Fibroblast of lung (primary cell): ENCODE measurements around the gene RCBTB1. TPM values are rescaled to one million over a fixed set of nuclear protein-coding genes. Genes with fewer than 3 reads are reported as not detected.
"Not testable (repeated sequence)": the region's sequence is repeated elsewhere in the genome, so short reads cannot be mapped to it uniquely, and the experiment has no call there.

ENCODE experiments used
- DNase-seq, 2 donors: peaks; one replicate each; pipeline versions ENCODE4 v3.0.0 to v3.0.0-alpha.2; 2010; ENCODE audit warnings: low read depth in 2 of 2
- H2AFZ ChIP-seq: 2 replicates; pipeline ENCODE4 v1.5.1; 2012; ENCODE audit warnings: low read length, control low read depth, inconsistent platforms
- H3K27ac ChIP-seq: 2 replicates; pipeline ENCODE4 v1.5.1; 2011; ENCODE audit warnings: low read length, control low read depth; ENCODE audit not compliant: insufficient read depth
- H3K27me3 ChIP-seq: 2 replicates; pipeline ENCODE4 v1.5.1; 2011; ENCODE audit warnings: mild to moderate bottlenecking, low read length; ENCODE audit not compliant: control insufficient read depth, insufficient read depth
- H3K36me3 ChIP-seq: 2 replicates; pipeline ENCODE4 v1.5.1; 2011; ENCODE audit warnings: low read length; ENCODE audit not compliant: control insufficient read depth, insufficient read depth
- H3K4me1 ChIP-seq: 2 replicates; pipeline ENCODE4 v1.5.1; 2011; ENCODE audit warnings: low read length; ENCODE audit not compliant: control insufficient read depth, insufficient read depth; ENCODE audit errors: extremely low read depth
- H3K4me2 ChIP-seq: 2 replicates; pipeline ENCODE4 v1.5.1; 2011; ENCODE audit warnings: low read length, control low read depth; ENCODE audit not compliant: insufficient read depth; ENCODE audit errors: extremely low read depth
- H3K4me3 ChIP-seq, 4 experiments: fragments of 200-600 bp in 1 of 4; sonication (generic) in 1 of 4; replicated peaks in 1 of 4; 2 replicates each; pipeline ENCODE4 v1.5.1; 2011 to 2016; ENCODE audit warnings: low read length in 4 of 4, low read depth in 3 of 4, mild to moderate bottlenecking in 3 of 4, control low read depth in 2 of 4, inconsistent platforms in 1 of 4, mixed read lengths in 1 of 4; ENCODE audit not compliant: insufficient read depth in 1 of 4; ENCODE audit errors: control extremely low read depth in 1 of 4
- H3K79me2 ChIP-seq: 2 replicates; pipeline ENCODE4 v1.5.1; 2012; ENCODE audit warnings: mild to moderate bottlenecking, low read length, inconsistent platforms; ENCODE audit not compliant: control insufficient read depth, insufficient read depth
- H3K9ac ChIP-seq: 2 replicates; pipeline ENCODE4 v1.5.1; 2011; ENCODE audit warnings: mild to moderate bottlenecking, low read length, control low read depth; ENCODE audit not compliant: insufficient read depth
- H3K9me3 ChIP-seq: 2 replicates; pipeline ENCODE4 v1.5.1; 2012; ENCODE audit warnings: low read depth, low read length; ENCODE audit not compliant: control insufficient read depth, insufficient read depth
- H4K20me1 ChIP-seq: 2 replicates; pipeline ENCODE4 v1.5.1; 2011; ENCODE audit warnings: low read length; ENCODE audit not compliant: control insufficient read depth, insufficient read depth; ENCODE audit errors: extremely low read depth
- EZH2 ChIP-seq: IDR thresholded peaks from 2 replicates; pipeline ENCODE4 v1.5.1; 2012; ENCODE audit warnings: low read length, control low read depth, mild to moderate bottlenecking; ENCODE audit errors: missing control alignments
- polyA plus RNA-seq, 2 donors: library from polyadenylated mRNA; depleted of rRNA in 1 of 2; stranded (reverse) in 1 of 2; unstranded in 1 of 2; fragments of >200 nt; gene quantifications; 2 replicates each; pipeline ENCODE4 v1.2.1, GENCODE V29; 2011 to 2012; ENCODE audit warnings: missing spikeins in 1 of 2
- total RNA-seq: library from RNA; depleted of rRNA; stranded (reverse); fragments of >200 nt; gene quantifications from 2 replicates; pipeline ENCODE4 v1.2.1, GENCODE V29; 2014
- TF ChIP-seq, protein P1 (sequence below), 2 donors: IDR thresholded peaks in 1 of 2; conservative IDR thresholded peaks in 1 of 2; 1 replicate in 1 of 2; 2 replicates in 1 of 2; pipeline ENCODE4 v1.5.1; 2011 to 2012; ENCODE audit warnings: low read length in 2 of 2, control low read depth in 1 of 2, inconsistent platforms in 1 of 2, low read depth in 1 of 2, mild to moderate bottlenecking in 1 of 2

RCBTB1 gene
- total and polyA plus RNA-seq, 2 donors (not counting 1 experiment from before 2014, with no cell fraction given) = 22.7 to 42.6 TPM

DNA sequence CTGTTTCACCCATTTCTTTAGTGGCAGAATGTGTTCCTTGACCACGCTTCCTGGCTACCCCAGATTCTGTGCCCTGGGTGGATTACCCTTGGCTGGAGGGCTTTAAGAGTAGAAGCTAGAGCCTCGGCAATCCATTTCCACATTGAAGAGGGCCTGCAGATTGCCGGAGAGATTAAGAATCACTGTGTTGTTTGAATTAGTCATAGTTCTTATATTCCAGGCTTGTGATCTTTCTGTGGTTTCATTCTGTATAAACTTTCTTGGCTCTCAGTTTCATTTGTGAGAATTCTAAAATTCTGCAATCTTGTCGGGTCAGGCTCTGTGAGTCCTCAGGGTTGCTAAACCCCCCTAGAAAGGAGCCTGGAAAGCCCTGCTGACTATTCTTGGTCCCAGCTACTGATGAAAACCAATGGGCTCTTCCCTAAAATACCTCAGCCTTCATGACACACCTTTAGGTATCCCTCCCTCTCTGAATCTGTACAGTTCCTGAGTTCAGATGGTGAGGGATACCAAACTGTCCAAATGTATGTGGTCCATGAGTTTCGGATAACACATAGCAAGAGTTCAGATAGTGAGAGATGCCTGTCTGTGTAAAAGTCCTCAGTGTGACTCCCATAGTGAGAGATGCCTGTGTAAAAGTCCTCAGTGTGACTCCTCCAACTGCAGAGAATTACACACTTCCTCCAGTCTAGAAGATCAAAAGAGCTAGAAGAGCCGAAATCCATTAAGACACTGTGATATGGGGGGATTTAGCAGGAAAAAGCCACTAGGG lies 85.3 kb downstream of the RCBTB1 start:
- TF ChIP-seq, protein P1, sequence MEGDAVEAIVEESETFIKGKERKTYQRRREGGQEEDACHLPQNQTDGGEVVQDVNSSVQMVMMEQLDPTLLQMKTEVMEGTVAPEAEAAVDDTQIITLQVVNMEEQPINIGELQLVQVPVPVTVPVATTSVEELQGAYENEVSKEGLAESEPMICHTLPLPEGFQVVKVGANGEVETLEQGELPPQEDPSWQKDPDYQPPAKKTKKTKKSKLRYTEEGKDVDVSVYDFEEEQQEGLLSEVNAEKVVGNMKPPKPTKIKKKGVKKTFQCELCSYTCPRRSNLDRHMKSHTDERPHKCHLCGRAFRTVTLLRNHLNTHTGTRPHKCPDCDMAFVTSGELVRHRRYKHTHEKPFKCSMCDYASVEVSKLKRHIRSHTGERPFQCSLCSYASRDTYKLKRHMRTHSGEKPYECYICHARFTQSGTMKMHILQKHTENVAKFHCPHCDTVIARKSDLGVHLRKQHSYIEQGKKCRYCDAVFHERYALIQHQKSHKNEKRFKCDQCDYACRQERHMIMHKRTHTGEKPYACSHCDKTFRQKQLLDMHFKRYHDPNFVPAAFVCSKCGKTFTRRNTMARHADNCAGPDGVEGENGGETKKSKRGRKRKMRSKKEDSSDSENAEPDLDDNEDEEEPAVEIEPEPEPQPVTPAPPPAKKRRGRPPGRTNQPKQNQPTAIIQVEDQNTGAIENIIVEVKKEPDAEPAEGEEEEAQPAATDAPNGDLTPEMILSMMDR (conservative IDR thresholded peaks at IDR 0.05 in 1 of 2, IDR thresholded peaks at IDR 0.05 in 1 of 2; ENCODE audit: low read depth in 1 of 2, low read length in 2 of 2) = no peak
- TF ChIP-seq EZH2 = no peak
- H3K27ac ChIP-seq = peak overlapping the region; percentile 74
- DNase-seq = peak; percentile 84 to 86
- no peaks in the 10 kb centered on the region for H3K79me2 ChIP-seq
- no peaks in the 10 kb centered on the region for H3K9me3 ChIP-seq
- peak overlapping the region in 2 of 4 experiments; percentile 12 to 20 for H3K4me3 ChIP-seq
- H2AFZ ChIP-seq = peak overlapping the region; percentile 9
- no peaks in the 10 kb centered on the region for H3K36me3 ChIP-seq
- no peaks in the 10 kb centered on the region for H4K20me1 ChIP-seq
- no peak overlapping the region for H3K9ac ChIP-seq
- H3K4me1 ChIP-seq = peaks cover 20% of the 10 kb centered on the region
- H3K27me3 ChIP-seq = no peaks in the 10 kb centered on the region
- H3K4me2 ChIP-seq = peak overlapping the region; percentile 85

DNA sequence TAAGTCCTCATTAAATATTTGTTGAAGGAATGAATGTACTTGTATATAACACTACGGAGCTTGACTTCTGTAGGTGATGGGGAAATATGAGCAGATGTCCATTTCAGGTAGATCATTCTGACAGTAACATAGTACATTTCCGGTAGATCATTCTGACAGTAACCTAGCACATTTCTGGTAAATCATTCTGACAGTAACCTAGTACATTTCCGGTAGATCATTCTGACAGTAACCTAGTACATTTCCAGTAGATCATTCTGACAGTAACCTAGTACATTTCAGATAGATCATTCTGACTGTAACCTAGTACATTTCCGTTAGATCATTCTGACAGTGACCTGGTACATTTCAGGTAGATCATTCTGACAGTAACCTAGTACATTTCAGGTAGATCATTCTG lies 87.2 kb downstream of the RCBTB1 start:
- Histone ChIP-seq H2AFZ (no peak overlapping the region), H3K4me3 (no peak overlapping the region), H3K79me2 (no peaks in the 10 kb centered on the region), H3K9ac (no peak overlapping the region), H3K27ac (no peak overlapping the region), H3K4me1 (peaks cover 26% of the 10 kb centered on the region), H3K9me3 (no peaks in the 10 kb centered on the region), H3K36me3 (no peaks in the 10 kb centered on the region), H3K27me3 (no peaks in the 10 kb centered on the region), H3K4me2 (no peak overlapping the region), H4K20me1 (no peaks in the 10 kb centered on the region)
- DNase-seq = no peak
- no peak for TF ChIP-seq EZH2
- TF ChIP-seq, protein P1 (conservative IDR thresholded peaks at IDR 0.05 in 1 of 2, IDR thresholded peaks at IDR 0.05 in 1 of 2; ENCODE audit: low read depth in 1 of 2, low read length in 2 of 2) = no peak

DNA sequence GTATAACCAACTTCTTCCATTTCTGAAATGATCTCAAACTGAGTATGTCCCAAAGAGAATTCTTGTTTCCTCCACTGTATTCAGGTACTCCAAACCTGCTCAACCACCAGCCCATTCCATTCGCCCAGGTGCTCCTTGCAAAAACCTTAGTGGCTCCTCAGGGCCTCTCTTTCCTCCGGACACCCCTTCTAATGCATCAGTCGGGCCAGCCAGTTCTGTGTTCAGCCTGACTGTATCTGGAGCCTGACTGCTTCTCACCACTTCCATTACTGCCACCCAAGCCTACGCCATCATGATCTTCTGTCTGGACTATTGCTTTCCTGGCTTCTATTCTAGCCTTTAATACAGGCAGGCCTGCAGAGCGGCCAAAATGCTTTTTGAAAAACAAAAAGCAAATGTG lies 88.1 kb downstream of the RCBTB1 start:
- no peak overlapping the region for H3K9ac ChIP-seq
- H2AFZ ChIP-seq = no peak overlapping the region
- no peaks in the 10 kb centered on the region for H3K27me3 ChIP-seq
- H3K36me3 ChIP-seq = no peaks in the 10 kb centered on the region
- H3K27ac ChIP-seq = no peak overlapping the region
- no peak overlapping the region for H3K4me2 ChIP-seq
- H4K20me1 ChIP-seq = no peaks in the 10 kb centered on the region
- TF ChIP-seq, protein P1 (conservative IDR thresholded peaks at IDR 0.05 in 1 of 2, IDR thresholded peaks at IDR 0.05 in 1 of 2; ENCODE audit: low read depth in 1 of 2, low read length in 2 of 2) = no peak
- no peak for TF ChIP-seq EZH2
- peaks cover 22% of the 10 kb centered on the region for H3K4me1 ChIP-seq
- no peaks in the 10 kb centered on the region for H3K9me3 ChIP-seq
- H3K4me3 ChIP-seq = no peak overlapping the region
- no peak for DNase-seq
- H3K79me2 ChIP-seq = no peaks in the 10 kb centered on the region

DNA sequence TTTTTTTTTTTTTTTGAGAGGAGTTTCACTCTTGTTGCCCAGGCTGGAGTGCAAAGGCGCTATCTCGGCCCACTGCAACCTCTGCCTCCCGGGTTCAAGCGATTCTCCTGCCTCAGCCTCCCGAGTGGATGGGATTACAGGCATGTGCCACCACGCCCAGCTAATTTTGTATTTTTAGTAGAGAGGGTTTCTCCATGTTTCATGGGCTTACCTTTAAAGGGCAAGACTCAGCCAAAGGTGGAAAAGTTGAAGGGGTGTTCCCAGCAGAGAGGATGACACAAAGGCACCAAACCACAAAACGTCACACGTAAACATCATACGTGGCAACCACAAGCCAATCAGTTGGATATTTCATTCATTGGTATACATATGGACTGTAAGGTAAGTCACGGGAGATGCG lies 88.5 kb downstream of the RCBTB1 start:
- not testable (repeated sequence) for H3K36me3 ChIP-seq, H3K9me3 ChIP-seq, H3K9ac ChIP-seq, DNase-seq, H4K20me1 ChIP-seq, H3K27me3 ChIP-seq, H2AFZ ChIP-seq, H3K79me2 ChIP-seq
- peak overlapping the region; percentile 80 for H3K27ac ChIP-seq
- peaks cover 22% of the 10 kb centered on the region for H3K4me1 ChIP-seq
- H3K4me3 ChIP-seq = peak overlapping the region in 1 of 4 experiments; percentile 66
- H3K4me2 ChIP-seq = peak overlapping the region; percentile 40
